ENCODE data around the gene EGFL8. TPM values are rescaled to one million over a fixed set of nuclear protein-coding genes. Genes with fewer than 3 reads are reported as not detected.
A peak's percentile ranks its signal among the peaks of the same experiment; 100 is the strongest.

The EGFL8 gene
- total and polyA plus RNA-seq, 4 donors: 1.8 to 8.2 (median 1.9) TPM

DNA sequence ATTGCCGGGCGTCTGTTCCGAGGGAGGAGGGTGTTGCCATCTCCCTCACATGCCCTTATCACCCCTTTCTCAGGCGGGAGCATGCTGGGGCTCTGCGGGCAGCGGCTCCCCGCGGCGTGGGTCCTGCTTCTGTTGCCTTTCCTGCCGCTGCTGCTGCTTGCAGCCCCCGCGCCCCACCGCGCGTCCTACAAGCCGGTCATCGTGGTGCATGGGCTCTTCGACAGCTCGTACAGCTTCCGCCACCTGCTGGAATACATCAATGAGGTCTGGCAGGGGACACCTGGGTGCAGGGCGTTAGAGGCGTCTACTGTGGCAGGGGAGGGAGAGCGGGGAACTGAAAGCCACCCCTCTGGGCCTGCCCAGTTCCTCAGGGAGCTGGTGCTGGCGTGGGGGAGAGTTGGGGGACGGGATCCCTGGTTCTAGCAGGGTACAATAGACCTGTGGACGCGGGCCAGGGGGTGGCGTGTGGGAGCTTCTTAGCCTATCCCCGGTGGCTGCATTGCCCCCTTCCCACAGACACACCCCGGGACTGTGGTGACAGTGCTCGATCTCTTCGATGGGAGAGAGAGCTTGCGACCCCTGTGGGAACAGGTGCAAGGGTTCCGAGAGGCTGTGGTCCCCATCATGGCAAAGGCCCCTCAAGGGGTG is 9.8 kb upstream of the EGFL8 start:
- Histone ChIP-seq H3K4me1 (ENCODE audit: control insufficient read depth in 4 of 4, insufficient read depth in 4 of 4, low read length in 3 of 4) (peaks cover 6 to 26% (median 13%) of the 10 kb centered on the region in 4 donors), H3K4me3 (ENCODE audit: low read depth in 1 of 3, low read length in 3 of 3) (peak overlapping the region; percentile 66 to 97 (median 82)), H3K9ac (ENCODE audit: low read depth in 1 of 2, low read length in 2 of 2) (peak overlapping the region; percentile 77 to 81), H3K27me3 (ENCODE audit: control insufficient read depth in 4 of 4, insufficient read depth in 4 of 4, low read length in 3 of 4) (peaks cover 0 to 5% (median 0%) of the 10 kb centered on the region in 4 donors), H3K27ac (ENCODE audit: low read depth in 1 of 2, low read length in 2 of 2) (peak overlapping the region; percentile 87 to 88), H3K36me3 (ENCODE audit: control insufficient read depth in 4 of 4, insufficient read depth in 3 of 4, low read depth in 1 of 4, low read length in 3 of 4) (peaks cover 3 to 11% (median 10%) of the 10 kb centered on the region in 4 donors), H3K9me3 (ENCODE audit: control insufficient read depth in 4 of 4, low read length in 3 of 4) (no peaks in the 10 kb centered on the region)
- WGBS: 6% methylated on average over 34 of the region's 34 CpGs
- peak; percentile 79 for DNase-seq (ENCODE audit: low spot score)
- TF ChIP-seq FOXA1 (IDR thresholded peaks at IDR 0.05): no peak
- no peak for TF ChIP-seq YY1 (IDR thresholded peaks at IDR 0.05)
- TF ChIP-seq, protein P1, sequence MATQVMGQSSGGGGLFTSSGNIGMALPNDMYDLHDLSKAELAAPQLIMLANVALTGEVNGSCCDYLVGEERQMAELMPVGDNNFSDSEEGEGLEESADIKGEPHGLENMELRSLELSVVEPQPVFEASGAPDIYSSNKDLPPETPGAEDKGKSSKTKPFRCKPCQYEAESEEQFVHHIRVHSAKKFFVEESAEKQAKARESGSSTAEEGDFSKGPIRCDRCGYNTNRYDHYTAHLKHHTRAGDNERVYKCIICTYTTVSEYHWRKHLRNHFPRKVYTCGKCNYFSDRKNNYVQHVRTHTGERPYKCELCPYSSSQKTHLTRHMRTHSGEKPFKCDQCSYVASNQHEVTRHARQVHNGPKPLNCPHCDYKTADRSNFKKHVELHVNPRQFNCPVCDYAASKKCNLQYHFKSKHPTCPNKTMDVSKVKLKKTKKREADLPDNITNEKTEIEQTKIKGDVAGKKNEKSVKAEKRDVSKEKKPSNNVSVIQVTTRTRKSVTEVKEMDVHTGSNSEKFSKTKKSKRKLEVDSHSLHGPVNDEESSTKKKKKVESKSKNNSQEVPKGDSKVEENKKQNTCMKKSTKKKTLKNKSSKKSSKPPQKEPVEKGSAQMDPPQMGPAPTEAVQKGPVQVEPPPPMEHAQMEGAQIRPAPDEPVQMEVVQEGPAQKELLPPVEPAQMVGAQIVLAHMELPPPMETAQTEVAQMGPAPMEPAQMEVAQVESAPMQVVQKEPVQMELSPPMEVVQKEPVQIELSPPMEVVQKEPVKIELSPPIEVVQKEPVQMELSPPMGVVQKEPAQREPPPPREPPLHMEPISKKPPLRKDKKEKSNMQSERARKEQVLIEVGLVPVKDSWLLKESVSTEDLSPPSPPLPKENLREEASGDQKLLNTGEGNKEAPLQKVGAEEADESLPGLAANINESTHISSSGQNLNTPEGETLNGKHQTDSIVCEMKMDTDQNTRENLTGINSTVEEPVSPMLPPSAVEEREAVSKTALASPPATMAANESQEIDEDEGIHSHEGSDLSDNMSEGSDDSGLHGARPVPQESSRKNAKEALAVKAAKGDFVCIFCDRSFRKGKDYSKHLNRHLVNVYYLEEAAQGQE (IDR thresholded peaks at IDR 0.05): no peak
- no peak for TF ChIP-seq RXRA (IDR thresholded peaks at IDR 0.05)
- TF ChIP-seq HNF4G (IDR thresholded peaks at IDR 0.05): no peak
- TF ChIP-seq JUND (IDR thresholded peaks at IDR 0.05): no peak
- TF ChIP-seq, protein P2, sequence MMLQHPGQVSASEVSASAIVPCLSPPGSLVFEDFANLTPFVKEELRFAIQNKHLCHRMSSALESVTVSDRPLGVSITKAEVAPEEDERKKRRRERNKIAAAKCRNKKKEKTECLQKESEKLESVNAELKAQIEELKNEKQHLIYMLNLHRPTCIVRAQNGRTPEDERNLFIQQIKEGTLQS (IDR thresholded peaks at IDR 0.05): no peak
- TF ChIP-seq HNF4A (conservative IDR thresholded peaks at IDR 0.05): no peak
- no peak for TF ChIP-seq GABPA (IDR thresholded peaks at IDR 0.05 in 1 of 2, conservative IDR thresholded peaks at IDR 0.05 in 1 of 2)
- TF ChIP-seq RAD21 (IDR thresholded peaks at IDR 0.05): peak; percentile 79 to 88
- TF ChIP-seq, protein P3, sequence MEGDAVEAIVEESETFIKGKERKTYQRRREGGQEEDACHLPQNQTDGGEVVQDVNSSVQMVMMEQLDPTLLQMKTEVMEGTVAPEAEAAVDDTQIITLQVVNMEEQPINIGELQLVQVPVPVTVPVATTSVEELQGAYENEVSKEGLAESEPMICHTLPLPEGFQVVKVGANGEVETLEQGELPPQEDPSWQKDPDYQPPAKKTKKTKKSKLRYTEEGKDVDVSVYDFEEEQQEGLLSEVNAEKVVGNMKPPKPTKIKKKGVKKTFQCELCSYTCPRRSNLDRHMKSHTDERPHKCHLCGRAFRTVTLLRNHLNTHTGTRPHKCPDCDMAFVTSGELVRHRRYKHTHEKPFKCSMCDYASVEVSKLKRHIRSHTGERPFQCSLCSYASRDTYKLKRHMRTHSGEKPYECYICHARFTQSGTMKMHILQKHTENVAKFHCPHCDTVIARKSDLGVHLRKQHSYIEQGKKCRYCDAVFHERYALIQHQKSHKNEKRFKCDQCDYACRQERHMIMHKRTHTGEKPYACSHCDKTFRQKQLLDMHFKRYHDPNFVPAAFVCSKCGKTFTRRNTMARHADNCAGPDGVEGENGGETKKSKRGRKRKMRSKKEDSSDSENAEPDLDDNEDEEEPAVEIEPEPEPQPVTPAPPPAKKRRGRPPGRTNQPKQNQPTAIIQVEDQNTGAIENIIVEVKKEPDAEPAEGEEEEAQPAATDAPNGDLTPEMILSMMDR (IDR thresholded peaks at IDR 0.05; ENCODE audit: low read depth, low read length, missing input control): peak; percentile 56
- no peak for TF ChIP-seq SP1 (IDR thresholded peaks at IDR 0.05)

DNA sequence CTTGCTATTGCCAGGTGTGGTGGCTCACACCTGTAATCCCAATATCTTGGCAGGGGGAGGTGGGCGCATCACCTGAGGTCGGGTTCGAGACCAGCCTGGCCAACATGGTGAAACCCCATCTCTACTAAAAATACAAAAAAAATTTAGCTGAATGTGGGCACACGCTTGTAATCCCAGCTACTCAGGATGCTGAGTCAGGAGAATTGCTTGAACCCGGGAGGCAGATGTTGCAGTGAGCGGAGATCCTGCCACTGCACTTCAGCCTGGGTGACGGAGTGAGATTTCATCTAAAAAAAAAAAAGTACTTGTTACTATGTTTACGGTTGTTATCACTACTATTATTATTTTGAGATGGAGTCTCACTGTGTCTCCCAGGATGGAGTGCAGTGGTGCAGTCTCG is 7.5 kb upstream of the EGFL8 start:
- Histone ChIP-seq H3K9me3 (ENCODE audit: control insufficient read depth in 4 of 4, low read length in 3 of 4) (no peaks in the 10 kb centered on the region), H3K27ac (ENCODE audit: low read depth in 1 of 2, low read length in 2 of 2) (no peak overlapping the region), H3K4me3 (ENCODE audit: low read depth in 1 of 3, low read length in 3 of 3) (no peak overlapping the region), H3K27me3 (ENCODE audit: control insufficient read depth in 4 of 4, insufficient read depth in 4 of 4, low read length in 3 of 4) (no peaks in the 10 kb centered on the region), H3K4me1 (ENCODE audit: control insufficient read depth in 4 of 4, insufficient read depth in 4 of 4, low read length in 3 of 4) (peaks cover 6 to 26% (median 13%) of the 10 kb centered on the region in 4 donors), H3K36me3 (ENCODE audit: control insufficient read depth in 4 of 4, insufficient read depth in 3 of 4, low read depth in 1 of 4, low read length in 3 of 4) (peaks cover 3 to 11% (median 10%) of the 10 kb centered on the region in 4 donors), H3K9ac (ENCODE audit: low read depth in 1 of 2, low read length in 2 of 2) (no peak overlapping the region)
- no peak for DNase-seq (ENCODE audit: low spot score)
- WGBS: 94% methylated on average over 9 of the region's 9 CpGs
- no peak for TF ChIP-seq GABPA (IDR thresholded peaks at IDR 0.05 in 1 of 2, conservative IDR thresholded peaks at IDR 0.05 in 1 of 2)
- no peak for TF ChIP-seq EGR1 (IDR thresholded peaks at IDR 0.05; ENCODE audit: low read depth in 2 of 2)
- no peak for TF ChIP-seq NR2F2 (IDR thresholded peaks at IDR 0.05)
- no peak for TF ChIP-seq FOXA2 (IDR thresholded peaks at IDR 0.05)
- no peak for TF ChIP-seq TAF1 (conservative IDR thresholded peaks at IDR 0.05)
- TF ChIP-seq, protein P2 (IDR thresholded peaks at IDR 0.05): no peak
- TF ChIP-seq, protein P4, sequence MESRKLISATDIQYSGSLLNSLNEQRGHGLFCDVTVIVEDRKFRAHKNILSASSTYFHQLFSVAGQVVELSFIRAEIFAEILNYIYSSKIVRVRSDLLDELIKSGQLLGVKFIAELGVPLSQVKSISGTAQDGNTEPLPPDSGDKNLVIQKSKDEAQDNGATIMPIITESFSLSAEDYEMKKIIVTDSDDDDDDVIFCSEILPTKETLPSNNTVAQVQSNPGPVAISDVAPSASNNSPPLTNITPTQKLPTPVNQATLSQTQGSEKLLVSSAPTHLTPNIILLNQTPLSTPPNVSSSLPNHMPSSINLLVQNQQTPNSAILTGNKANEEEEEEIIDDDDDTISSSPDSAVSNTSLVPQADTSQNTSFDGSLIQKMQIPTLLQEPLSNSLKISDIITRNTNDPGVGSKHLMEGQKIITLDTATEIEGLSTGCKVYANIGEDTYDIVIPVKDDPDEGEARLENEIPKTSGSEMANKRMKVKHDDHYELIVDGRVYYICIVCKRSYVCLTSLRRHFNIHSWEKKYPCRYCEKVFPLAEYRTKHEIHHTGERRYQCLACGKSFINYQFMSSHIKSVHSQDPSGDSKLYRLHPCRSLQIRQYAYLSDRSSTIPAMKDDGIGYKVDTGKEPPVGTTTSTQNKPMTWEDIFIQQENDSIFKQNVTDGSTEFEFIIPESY (IDR thresholded peaks at IDR 0.05): no peak
- no peak for TF ChIP-seq FOXA1 (IDR thresholded peaks at IDR 0.05)
- TF ChIP-seq SP1 (IDR thresholded peaks at IDR 0.05): no peak
- no peak for TF ChIP-seq RXRA (IDR thresholded peaks at IDR 0.05)
- TF ChIP-seq RAD21 (IDR thresholded peaks at IDR 0.05): no peak
- TF ChIP-seq, protein P1 (IDR thresholded peaks at IDR 0.05): no peak
